NCI-H345 treated with DMSO at 0.1 percent for 48 hours (cell line): ENCODE measurements around the gene TTF2.
"Not testable (repeated sequence)": the region's sequence is repeated elsewhere in the genome, so short reads cannot be mapped to it uniquely, and the experiment has no call there.

Experiments
- DNase-seq: peaks from one replicate; lab custom pipeline; 2025; ENCODE audit not compliant: unreplicated experiment; lab: John Stamatoyannopoulos, UW

The TTF2 gene

GRCh38 chr1:117119144-117119543, 59.0 kb downstream of the TTF2 start:
- not testable (repeated sequence) for DNase-seq

- no peak for DNase-seq
These were observed 60.9 kb downstream of the TTF2 start for GRCh38 chr1:117120774-117121588.

- DNase-seq = peak; percentile 91
These were observed 61.6 kb downstream of the TTF2 start, which contains the start of gene TRIM45 for GRCh38 chr1:117121589-117122329. TSS of gene TRIM45 (minus strand) at chr1:117121749. CDS start at chr1:117121201, 548 bp downstream.

- DNase-seq = no peak
These were observed 62.4 kb downstream of the TTF2 start for GRCh38 chr1:117122330-117123025.

- DNase-seq = no peak
These were observed 63.1 kb downstream of the TTF2 start for GRCh38 chr1:117123274-117123673.

- no peak for DNase-seq
These were observed 64.5 kb downstream of the TTF2 start for GRCh38 chr1:117124661-117125060.

- no peak for DNase-seq
These were observed 67.7 kb downstream of the TTF2 start for GRCh38 chr1:117127795-117128194.

- DNase-seq = peak; percentile 33
These were observed 68.4 kb downstream of the TTF2 start for GRCh38 chr1:117128323-117129079.

- DNase-seq = no peak
These were observed 70.4 kb downstream of the TTF2 start for GRCh38 chr1:117130526-117130925.

GRCh38 chr1:117135329-117135728, 75.2 kb downstream of the TTF2 start:
- DNase-seq = no peak

- DNase-seq = no peak
These were observed 76.6 kb downstream of the TTF2 start for GRCh38 chr1:117136749-117137148.

GRCh38 chr1:117137281-117137855, 77.2 kb downstream of the TTF2 start:
- DNase-seq = no peak

GRCh38 chr1:117138106-117138505, 78.0 kb downstream of the TTF2 start:
- no peak for DNase-seq

GRCh38 chr1:117138561-117138960, 78.4 kb downstream of the TTF2 start:
- DNase-seq = no peak

GRCh38 chr1:117142200-117142599, 82.1 kb downstream of the TTF2 start:
- no peak for DNase-seq

- DNase-seq = no peak
These were observed 83.0 kb downstream of the TTF2 start for GRCh38 chr1:117143172-117143571.

- no peak for DNase-seq
These were observed 83.7 kb downstream of the TTF2 start for GRCh38 chr1:117143871-117144270.

- no peak for DNase-seq
These were observed 85.9 kb downstream of the TTF2 start for GRCh38 chr1:117146072-117146471.

- no peak for DNase-seq
These were observed 86.6 kb downstream of the TTF2 start for GRCh38 chr1:117146575-117147340.

- no peak for DNase-seq
These were observed 87.3 kb downstream of the TTF2 start for GRCh38 chr1:117147341-117147831.
